GM08714 (cell line): ENCODE measurements around the gene PLXNA4.

ENCODE experiments used
- H3K4me3 ChIP-seq: fragments of 200-500 bp; sonication (Bioruptor generic); 2 replicates; pipeline ENCODE4 v1.5.1; 2014; ENCODE audit warnings: mild to moderate bottlenecking, low read length, inconsistent platforms
- ZNF274 ChIP-seq: IDR thresholded peaks from 2 replicates; pipeline ENCODE4 v1.6.1; 2012; ENCODE audit warnings: mild to moderate bottlenecking, low read depth, low read length

PLXNA4 gene

DNA sequence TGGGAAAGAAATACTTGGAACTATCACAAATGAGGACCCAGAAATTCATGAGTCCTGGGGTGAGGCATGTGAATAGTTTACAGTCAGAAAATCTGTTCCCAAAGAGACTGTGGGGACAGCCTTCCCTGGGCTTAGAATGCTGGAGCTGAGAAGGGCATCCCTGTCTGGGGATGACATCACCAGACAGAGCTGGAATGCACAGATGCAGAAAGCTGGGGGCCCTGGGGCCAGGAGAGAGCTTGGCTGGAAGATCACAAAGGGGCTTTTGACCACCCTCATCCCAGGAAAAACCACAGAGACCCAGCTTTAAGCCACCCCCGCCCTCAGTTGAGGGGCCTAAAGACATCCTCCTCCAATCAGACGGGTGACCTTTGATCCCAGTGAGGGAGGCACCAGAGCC is 264.5 kb downstream of the PLXNA4 start:
- TF ChIP-seq ZNF274, result no peak
- no peak overlapping the region for H3K4me3 ChIP-seq

DNA sequence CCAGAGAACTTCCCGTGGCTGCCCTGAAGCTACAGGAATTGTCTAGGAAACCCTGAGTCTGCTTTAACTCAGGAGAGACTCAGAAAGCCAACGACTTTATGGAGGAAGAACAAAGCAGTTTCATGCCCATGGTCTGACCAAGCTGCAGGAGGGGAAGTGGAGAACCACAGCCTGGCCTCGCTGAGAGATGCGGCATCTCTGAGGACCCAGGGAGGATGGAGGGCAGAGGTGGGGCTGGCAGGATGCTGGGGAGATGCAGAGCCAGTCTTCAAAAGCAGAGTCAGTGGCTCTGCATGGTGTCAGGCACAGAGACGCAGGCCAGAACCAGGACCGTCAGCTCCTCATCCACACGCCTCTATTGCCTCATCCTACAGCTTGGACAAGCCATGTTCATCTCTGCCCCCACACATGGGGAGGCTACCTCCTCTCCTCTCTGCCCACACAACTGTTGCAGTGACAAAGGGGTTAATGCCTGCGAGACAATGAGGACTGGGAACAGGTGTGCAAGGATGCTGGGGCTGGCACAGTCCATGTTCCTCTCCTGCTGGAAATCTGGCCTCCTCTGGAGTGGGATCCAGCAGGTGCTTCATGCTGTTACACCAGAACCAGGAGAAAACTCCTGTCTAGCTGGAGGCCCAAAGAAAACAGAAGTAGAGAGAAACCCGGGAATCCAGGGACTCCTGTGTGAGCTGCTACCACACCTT is 267.0 kb downstream of the PLXNA4 start:
- TF ChIP-seq ZNF274, result no peak
- no peak overlapping the region for H3K4me3 ChIP-seq

- no peak overlapping the region for H3K4me3 ChIP-seq
- TF ChIP-seq ZNF274, result no peak
Observed at GRCh38 chr7:132307465-132307864, 268.8 kb downstream of the PLXNA4 start.

DNA sequence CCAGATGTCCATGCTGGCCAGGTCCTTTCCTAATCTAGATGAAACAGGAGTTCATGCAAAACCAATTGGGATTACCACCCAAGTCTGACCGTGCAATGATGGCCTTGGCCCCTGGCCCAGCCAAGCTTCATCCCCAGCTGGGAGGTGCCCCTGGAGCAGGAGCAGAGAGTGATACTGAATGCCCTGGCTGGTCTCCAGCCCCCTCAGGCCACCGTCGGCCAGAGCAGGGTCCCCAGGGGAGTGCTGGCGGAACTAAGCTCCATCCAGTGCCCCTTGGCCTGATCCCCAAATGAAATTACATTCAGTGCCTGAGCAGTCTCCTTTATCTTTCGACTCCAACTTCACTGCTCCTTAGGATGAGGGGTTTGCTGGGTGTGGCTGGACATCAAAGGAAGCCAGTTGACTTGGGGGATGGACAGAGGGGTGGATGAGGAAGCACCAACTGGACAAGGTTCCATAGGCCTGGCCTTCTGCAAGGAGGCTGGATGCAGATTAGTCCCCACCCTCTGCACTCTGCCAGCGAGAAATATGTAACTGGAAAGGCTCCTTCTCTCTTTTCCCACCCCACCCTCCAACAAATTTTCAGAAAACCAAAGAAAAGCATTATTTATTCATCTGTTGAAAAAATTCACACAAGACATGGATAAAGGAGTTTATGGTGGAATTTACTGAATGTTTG is 275.5 kb downstream of the PLXNA4 start:
- H3K4me3 ChIP-seq, result no peak overlapping the region
- TF ChIP-seq ZNF274, result no peak

- no peak for TF ChIP-seq ZNF274
- H3K4me3 ChIP-seq, result no peak overlapping the region
Observed at GRCh38 chr7:132298790-132299189, 277.5 kb downstream of the PLXNA4 start.

- TF ChIP-seq ZNF274, result no peak
Observed at GRCh38 chr7:132296820-132297219, 279.4 kb downstream of the PLXNA4 start.

DNA sequence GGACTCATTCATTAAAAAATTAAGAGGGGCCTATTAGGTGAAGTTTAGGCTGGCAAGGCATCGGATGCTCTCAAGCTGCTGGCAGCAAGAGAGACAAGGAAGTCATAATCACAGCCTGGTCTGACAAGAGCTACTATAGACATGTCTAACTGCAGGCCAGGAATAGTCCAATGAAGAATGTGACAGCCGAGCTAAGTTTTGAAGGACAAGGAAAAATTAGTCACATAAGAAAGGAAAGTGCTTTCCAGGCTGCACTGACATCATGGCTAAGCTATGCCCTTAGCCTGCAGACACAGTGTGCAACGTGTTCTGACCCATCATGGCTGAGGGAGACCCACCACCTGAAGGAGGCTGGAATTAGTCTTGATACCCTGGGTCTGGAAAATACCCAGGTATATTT is 281.1 kb downstream of the PLXNA4 start:
- no peak for TF ChIP-seq ZNF274
- H3K4me3 ChIP-seq, result no peak overlapping the region

More at GRCh38 chr7:132296820-132297219, 279.4 kb downstream of the PLXNA4 start:
- no peak overlapping the region for H3K4me3 ChIP-seq

GRCh38 chr7:132292803-132293202 is 283.5 kb downstream of the PLXNA4 start:
- TF ChIP-seq ZNF274, result no peak
- no peak overlapping the region for H3K4me3 ChIP-seq

GRCh38 chr7:132291481-132291880 is 284.8 kb downstream of the PLXNA4 start:
- no peak for TF ChIP-seq ZNF274
- H3K4me3 ChIP-seq, result no peak overlapping the region

DNA sequence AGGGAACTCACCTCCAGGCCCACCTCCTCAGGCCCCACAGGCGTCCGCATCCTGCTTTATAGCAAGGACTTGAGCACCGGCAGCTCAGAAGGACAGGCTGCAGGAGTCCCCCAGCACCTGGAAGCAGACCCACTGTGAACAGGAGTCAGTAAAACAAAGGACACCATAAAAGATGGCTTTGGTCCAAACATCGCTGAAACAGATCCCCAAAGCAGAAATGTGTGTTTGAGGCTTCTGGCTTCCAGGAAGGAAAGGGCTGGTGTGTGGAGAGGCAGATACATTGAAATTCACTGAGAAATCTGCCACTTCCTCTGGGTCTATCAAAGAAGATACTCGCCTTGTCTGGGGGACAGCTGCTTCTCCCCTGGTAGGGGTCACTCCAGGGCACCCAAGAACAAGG is 286.2 kb downstream of the PLXNA4 start:
- no peak overlapping the region for H3K4me3 ChIP-seq
- no peak for TF ChIP-seq ZNF274

GRCh38 chr7:132286836-132287235 is 289.4 kb downstream of the PLXNA4 start:
- TF ChIP-seq ZNF274, result no peak
- no peak overlapping the region for H3K4me3 ChIP-seq

GRCh38 chr7:132280335-132280734 is 295.9 kb downstream of the PLXNA4 start:
- no peak overlapping the region for H3K4me3 ChIP-seq
- TF ChIP-seq ZNF274, result no peak

DNA sequence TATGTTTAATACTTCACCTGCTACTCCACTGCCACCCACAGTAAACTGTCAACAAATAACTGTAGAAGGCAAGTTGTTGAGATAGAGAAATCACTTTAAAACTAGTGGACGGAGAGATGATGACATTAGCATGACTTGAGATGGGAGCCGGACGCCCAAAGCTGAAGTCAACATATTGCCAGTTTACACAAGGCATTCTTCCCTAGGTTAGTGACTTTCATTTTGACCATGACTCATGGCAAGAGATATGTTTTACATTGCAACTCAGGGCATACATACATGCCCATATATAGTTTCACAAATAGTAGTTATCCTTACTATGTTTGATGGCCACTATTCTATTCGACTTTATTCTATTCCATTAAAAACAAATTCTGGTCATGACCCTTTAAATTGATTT is 296.6 kb downstream of the PLXNA4 start:
- no peak for TF ChIP-seq ZNF274
- no peak overlapping the region for H3K4me3 ChIP-seq

- H3K4me3 ChIP-seq, result no peak overlapping the region
- TF ChIP-seq ZNF274, result no peak
Observed at GRCh38 chr7:132276976-132277725, 299.1 kb downstream of the PLXNA4 start.

DNA sequence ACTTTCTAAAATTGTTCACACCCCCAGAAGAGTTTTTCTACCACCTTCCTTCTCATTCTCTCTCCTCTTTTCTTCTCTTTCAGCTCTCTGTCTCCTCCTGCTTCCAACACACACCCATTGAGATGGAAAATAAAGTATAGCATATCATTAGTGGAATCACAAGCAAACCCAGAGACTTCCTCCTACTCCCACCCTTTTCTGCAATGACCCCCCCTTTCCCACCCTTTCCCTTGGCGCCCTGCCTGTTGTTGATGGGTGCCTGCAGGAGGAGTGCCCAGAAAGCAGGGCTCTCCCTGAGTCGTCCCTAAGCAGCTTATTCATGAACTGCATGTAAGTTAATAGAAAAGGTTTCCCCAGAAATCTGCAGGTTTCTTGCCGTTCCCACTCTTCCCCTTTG is 300.0 kb downstream of the PLXNA4 start:
- no peak overlapping the region for H3K4me3 ChIP-seq
- no peak for TF ChIP-seq ZNF274
